ENCODE measurements around the gene TCTN1. TPM values are rescaled to one million over a fixed set of nuclear protein-coding genes. Genes with fewer than 3 reads are reported as not detected.

TCTN1 gene
- total RNA-seq, 4 donors from 2014 or later: 4.4 to 15.6 (median 8.8) TPM

DNA sequence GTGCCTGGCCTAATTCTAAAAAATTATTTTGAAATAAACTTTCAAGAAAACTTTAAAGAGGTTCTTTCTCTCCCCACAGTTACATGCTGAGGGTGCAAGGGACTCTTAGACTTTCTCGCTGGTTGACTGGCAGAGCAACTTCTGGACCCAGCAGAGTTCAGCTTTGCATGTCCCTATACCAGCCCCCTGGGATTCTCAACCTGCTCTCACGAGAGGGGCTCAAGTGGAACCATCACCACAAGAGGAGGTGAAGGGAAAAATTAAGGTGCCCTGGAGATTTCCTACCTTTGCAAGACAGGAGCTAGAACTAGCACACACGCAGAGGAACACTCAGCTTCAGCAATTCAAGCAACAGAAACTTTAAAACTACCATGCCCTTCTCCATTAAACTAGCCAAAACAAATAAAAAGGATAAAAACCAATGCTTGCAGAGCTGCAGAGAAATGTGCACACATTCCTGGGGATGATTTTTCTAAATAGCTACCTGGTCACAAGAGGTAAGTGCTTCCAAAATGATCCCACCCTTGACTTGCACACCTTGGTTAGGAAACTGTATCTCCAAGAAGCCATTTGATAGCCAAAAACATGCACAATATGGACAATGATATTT, 72.5 kb downstream of the TCTN1 start:
- WGBS, 2 donors: 76 to 84% methylated on average over 3 of the region's 3 CpGs
- Histone ChIP-seq H3K27ac (no peak overlapping the region), H3K4me1 (peaks cover 8 to 34% (median 16%) of the 10 kb centered on the region in 3 donors), H3K27me3 (peaks cover 0 to 22% (median 0%) of the 10 kb centered on the region in 4 donors), H3K9me3 (no peaks in the 10 kb centered on the region), H3K36me3 (no peaks in the 10 kb centered on the region), H3K4me3 (no peak overlapping the region)
- intact Hi-C loops (cut with DNase I): no loop called here
- TF ChIP-seq, protein P1, sequence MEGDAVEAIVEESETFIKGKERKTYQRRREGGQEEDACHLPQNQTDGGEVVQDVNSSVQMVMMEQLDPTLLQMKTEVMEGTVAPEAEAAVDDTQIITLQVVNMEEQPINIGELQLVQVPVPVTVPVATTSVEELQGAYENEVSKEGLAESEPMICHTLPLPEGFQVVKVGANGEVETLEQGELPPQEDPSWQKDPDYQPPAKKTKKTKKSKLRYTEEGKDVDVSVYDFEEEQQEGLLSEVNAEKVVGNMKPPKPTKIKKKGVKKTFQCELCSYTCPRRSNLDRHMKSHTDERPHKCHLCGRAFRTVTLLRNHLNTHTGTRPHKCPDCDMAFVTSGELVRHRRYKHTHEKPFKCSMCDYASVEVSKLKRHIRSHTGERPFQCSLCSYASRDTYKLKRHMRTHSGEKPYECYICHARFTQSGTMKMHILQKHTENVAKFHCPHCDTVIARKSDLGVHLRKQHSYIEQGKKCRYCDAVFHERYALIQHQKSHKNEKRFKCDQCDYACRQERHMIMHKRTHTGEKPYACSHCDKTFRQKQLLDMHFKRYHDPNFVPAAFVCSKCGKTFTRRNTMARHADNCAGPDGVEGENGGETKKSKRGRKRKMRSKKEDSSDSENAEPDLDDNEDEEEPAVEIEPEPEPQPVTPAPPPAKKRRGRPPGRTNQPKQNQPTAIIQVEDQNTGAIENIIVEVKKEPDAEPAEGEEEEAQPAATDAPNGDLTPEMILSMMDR (IDR thresholded peaks at IDR 0.05): no peak
- TF ChIP-seq POLR2A (IDR thresholded peaks at IDR 0.05): no peak
- DNase-seq: no peak

DNA sequence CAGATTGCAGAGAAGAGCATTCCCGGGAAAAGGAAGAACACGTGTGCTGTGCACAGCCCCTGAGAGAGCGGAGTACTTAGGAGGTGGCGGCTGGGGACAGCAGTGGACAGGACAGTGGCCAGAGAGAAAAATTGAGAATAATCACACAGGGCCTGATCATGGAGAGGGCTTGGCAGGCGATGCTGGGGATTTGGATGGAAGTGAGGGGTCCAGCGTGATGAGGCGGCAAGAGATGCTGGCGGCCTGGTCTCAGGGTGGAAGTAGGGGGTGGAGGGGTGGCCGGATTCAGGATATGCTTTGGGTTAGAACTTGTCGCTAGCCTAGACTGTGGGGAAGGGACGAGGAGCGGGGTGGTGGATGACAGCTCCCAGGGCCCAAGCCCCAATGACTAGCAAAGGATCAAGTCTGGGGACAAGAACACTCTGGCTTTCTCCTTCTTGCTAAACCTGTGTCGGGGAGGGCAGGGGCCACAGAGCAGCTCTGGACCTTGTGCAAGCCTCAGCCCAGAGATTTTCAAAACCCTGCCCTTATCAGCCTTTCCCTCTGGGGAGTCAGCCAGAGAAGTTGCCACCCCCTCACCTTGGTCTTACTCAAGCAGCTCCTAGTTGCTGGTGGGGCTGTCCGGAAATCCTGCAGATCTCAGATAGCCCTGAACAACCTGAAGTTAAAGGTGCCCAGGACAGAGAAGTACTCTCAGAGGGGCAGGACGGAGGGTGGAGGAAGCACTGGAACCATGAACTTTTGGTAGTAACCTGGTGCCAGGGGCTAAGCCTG, 73.7 kb downstream of the TCTN1 start:
- TF ChIP-seq POLR2A (IDR thresholded peaks at IDR 0.05): no peak
- TF ChIP-seq, protein P1 (IDR thresholded peaks at IDR 0.05): no peak
- DNase-seq: no peak
- H3K9me3 ChIP-seq: no peaks in the 10 kb centered on the region
- intact Hi-C loops (cut with DNase I): no loop called here
- 89 to 93% methylated on average over 13 of the region's 15 CpGs for WGBS, 2 donors
- H3K4me3 ChIP-seq: peak overlapping the region in 2 of 4 donors; percentile 68 to 85
- H3K27ac ChIP-seq: no peak overlapping the region
- H3K27me3 ChIP-seq: peaks cover 0 to 22% (median 0%) of the 10 kb centered on the region in 4 donors
- peaks cover 8 to 34% (median 16%) of the 10 kb centered on the region in 3 donors for H3K4me1 ChIP-seq
- no peaks in the 10 kb centered on the region for H3K36me3 ChIP-seq

DNA sequence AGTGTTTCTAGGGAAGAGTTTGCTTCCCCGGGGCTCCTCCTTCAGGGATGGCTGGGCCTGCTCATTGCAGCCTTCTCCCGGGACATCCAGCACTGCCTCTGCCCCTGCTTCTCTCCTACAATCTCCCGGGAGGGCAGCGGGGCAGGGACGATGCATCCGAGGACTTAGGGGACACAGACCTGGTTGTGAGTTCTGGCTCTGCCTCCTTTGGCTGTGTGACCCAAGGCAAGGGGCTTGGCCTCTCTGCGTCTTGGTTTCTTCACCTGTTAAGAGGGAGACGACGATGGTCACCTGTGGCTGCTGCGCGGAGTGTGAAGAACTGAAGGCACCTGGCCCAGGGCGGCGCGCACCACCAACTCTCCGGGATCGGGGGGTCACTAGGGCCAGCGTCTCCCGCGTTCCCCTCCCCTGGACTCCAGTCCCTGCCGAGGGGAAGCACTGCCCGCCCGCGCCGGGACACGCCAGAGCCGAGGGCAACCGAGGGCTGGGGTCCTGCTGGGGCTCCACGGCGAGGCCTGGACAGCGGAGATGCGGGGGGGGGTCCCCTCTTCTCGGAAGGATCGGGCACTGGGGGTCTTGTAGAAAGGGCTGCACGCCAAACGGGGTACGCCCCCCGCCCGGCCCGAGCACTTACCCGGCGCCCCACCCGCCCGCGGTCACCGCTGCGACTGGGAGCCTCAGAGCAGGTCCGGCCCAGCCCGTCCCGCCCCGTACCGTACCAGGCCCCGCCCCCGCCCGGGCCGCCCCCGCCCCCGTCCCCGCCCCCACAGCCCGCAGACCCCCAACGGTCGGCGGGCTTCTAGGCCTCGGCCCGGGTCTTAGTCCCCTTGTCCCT, 74.7 kb downstream of the TCTN1 start, which contains the start of gene HVCN1:
Gene HVCN1, minus strand, starts transcription at position 670 of the 835 bp plus-strand sequence. CDS start 5,870 bp downstream, outside the sequence.
- no peaks in the 10 kb centered on the region for H3K36me3 ChIP-seq
- no peaks in the 10 kb centered on the region for H3K9me3 ChIP-seq
- no peak for DNase-seq
- peak within 1 kb of the TSS; percentile 42 to 88 (median 84) for H3K27ac ChIP-seq
- WGBS, 2 donors: 20% methylated on average over 1 of the region's 64 CpGs; no CpG with 5 or more reads in 1 of the 2 donors
- H3K4me1 ChIP-seq: peaks cover 8 to 34% (median 16%) of the 10 kb centered on the region in 3 donors
- H3K4me3 ChIP-seq: peak within 1 kb of the TSS; percentile 39 to 85 (median 68)
- peak in 1 of 4 donors; percentile 23 for TF ChIP-seq POLR2A (IDR thresholded peaks at IDR 0.05)
- TF ChIP-seq, protein P1 (IDR thresholded peaks at IDR 0.05): no peak
- H3K27me3 ChIP-seq: peaks cover 0 to 22% (median 0%) of the 10 kb centered on the region in 4 donors
- intact Hi-C loops (cut with DNase I): no loop called here

DNA sequence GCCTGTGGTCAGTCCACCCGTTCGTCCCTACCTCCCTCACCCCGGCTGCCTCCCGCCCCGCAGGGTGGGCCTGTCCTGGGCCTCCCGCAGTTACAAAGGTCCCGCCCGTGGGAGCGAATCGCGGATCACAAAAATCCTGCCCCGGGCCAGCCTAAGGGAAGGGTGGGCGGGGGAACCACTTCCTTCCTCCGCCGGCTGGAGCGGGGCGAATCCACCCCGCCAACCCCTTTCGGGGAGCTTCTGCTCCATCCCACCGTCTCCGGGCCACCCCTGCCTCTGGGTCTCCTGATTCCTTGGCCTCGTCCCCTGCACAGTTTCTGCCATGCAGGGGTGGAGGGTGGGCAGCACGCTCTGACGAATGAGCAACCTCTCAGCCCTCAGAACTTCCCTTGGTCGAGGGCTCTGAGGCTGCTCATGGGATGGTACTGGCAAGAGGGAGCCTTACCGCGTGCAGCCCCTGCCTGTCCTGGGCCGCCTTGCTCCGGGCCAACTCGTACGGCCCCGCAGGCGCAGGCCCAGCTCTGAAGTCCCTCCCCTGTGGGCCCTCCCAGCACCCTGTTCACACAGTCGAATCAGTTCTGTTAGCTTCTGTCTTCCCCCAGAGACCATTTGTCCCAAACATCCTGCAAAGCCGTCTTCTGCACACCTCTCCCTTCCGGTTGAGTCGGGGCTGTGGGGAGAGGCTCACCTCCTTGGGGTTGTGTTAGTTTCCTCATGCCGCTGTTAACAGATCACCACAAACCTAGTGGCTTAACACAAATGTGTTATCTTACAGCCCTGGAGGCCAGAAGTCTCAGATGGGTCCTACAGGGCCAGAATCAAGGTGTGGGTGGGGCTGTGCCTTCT, 75.6 kb downstream of the TCTN1 start:
- no peaks in the 10 kb centered on the region for H3K36me3 ChIP-seq
- TF ChIP-seq, protein P1 (IDR thresholded peaks at IDR 0.05): no peak
- peak in 1 of 4 donors; percentile 24 for TF ChIP-seq POLR2A (IDR thresholded peaks at IDR 0.05)
- DNase-seq: no peak
- 1 to 2% methylated on average over 22 to 27 of the region's 38 CpGs for WGBS, 2 donors
- peaks cover 8 to 34% (median 16%) of the 10 kb centered on the region in 3 donors for H3K4me1 ChIP-seq
- H3K27me3 ChIP-seq: peaks cover 0 to 22% (median 0%) of the 10 kb centered on the region in 4 donors
- peak overlapping the region; percentile 39 to 85 (median 68) for H3K4me3 ChIP-seq
- peak overlapping the region; percentile 42 to 88 (median 84) for H3K27ac ChIP-seq
- H3K9me3 ChIP-seq: no peaks in the 10 kb centered on the region
- intact Hi-C loops (cut with DNase I): no loop called here
